HepG2 (cell line): Measurements from ENCODE around the gene TMEM184B. TPM values are rescaled to one million over a fixed set of nuclear protein-coding genes. Genes with fewer than 3 reads are reported as not detected.

ENCODE experiments used
- AGO2 ChIP-seq: fragments of 200-400 bp; formaldehyde crosslinking; optimal IDR thresholded peaks from 2 replicates; pipeline ENCODE3; 2017; ENCODE audit warnings: mild to moderate bottlenecking, low read depth, low read length, moderate library complexity
- AHR ChIP-seq: IDR thresholded peaks from 2 replicates; pipeline ENCODE4 v1.6.1; 2018; ENCODE audit warnings: missing genetic modification reagents, missing compliant biosample characterization
- BRD4 ChIP-seq: sonication (generic); formaldehyde crosslinking; IDR thresholded peaks from 2 replicates; pipeline ENCODE4 v1.4.0; 2020; ENCODE audit warnings: missing genetic modification reagents
- DRAP1 ChIP-seq: IDR thresholded peaks from 2 replicates; pipeline ENCODE4 v1.6.1; 2016; ENCODE audit warnings: missing genetic modification reagents, missing compliant biosample characterization
- E2F2 ChIP-seq: sonication (generic); formaldehyde crosslinking; IDR thresholded peaks from 2 replicates; pipeline ENCODE4 v1.4.0; 2020; ENCODE audit warnings: missing genetic modification reagents, borderline replicate concordance
- FOSL1 ChIP-seq: sonication (generic); formaldehyde crosslinking; IDR thresholded peaks from 2 replicates; pipeline ENCODE4 v1.9.0; 2021; ENCODE audit warnings: missing genetic modification reagents, borderline replicate concordance
- IRF9 ChIP-seq: sonication (generic); formaldehyde crosslinking; IDR thresholded peaks from 2 replicates; pipeline ENCODE4 v1.8.0; 2022; ENCODE audit warnings: missing genetic modification reagents, mild to moderate bottlenecking, borderline replicate concordance
- NCOA5 ChIP-seq: sonication (generic); formaldehyde crosslinking; IDR thresholded peaks from 2 replicates; pipeline ENCODE4 v1.4.0; 2020; ENCODE audit warnings: missing genetic modification reagents
- REST ChIP-seq, 2 experiments: IDR thresholded peaks; 2 replicates each; pipeline ENCODE4 v1.6.1; 2011 to 2012; ENCODE audit warnings: low read length in 2 of 2, borderline replicate concordance in 1 of 2, low read depth in 1 of 2, mild to moderate bottlenecking in 1 of 2, moderate library complexity in 1 of 2
- TAF1 ChIP-seq: sonication (generic); formaldehyde crosslinking; IDR thresholded peaks from 2 replicates; pipeline ENCODE4 v1.4.0; 2020; ENCODE audit warnings: missing genetic modification reagents
- THAP11 ChIP-seq: IDR thresholded peaks from 2 replicates; pipeline ENCODE4 v1.6.1; 2016; ENCODE audit warnings: missing biosample characterization, missing genetic modification reagents
- ZBTB3 ChIP-seq: sonication (generic); formaldehyde crosslinking; IDR thresholded peaks from 2 replicates; pipeline ENCODE4 v1.4.0; 2020; ENCODE audit warnings: low read depth, mild to moderate bottlenecking, moderate library complexity, missing genetic modification reagents, borderline replicate concordance
- ZBTB44 ChIP-seq: sonication (generic); formaldehyde crosslinking; IDR thresholded peaks from 2 replicates; pipeline ENCODE4 v1.4.0; 2020; ENCODE audit warnings: missing genetic modification reagents
- ZFP36L2 ChIP-seq: sonication (generic); formaldehyde crosslinking; IDR thresholded peaks from 2 replicates; pipeline ENCODE4 v1.4.0; 2020; ENCODE audit warnings: missing genetic modification reagents
- ZGPAT ChIP-seq: IDR thresholded peaks from 2 replicates; pipeline ENCODE4 v1.6.1; 2016; ENCODE audit warnings: mild to moderate bottlenecking
- polyA plus RNA-seq, 8 experiments: library from polyadenylated mRNA; depleted of rRNA in 3 of 8; stranded (reverse) in 7 of 8; unstranded in 1 of 8; fragments of >200 nt; fragmentation: Illumina TruSeq in 4 of 8; extraction: Trizol in 4 of 8; gene quantifications; 2 replicates each; pipeline versions ENCODE4 v1.2.1 to v1.2.3, GENCODE V29; 2011 to 2016; ENCODE audit warnings: low read depth in 4 of 8, missing spikeins in 1 of 8, mixed read lengths in 1 of 8; ENCODE audit not compliant: insufficient read depth in 1 of 8
- total RNA-seq, 5 experiments: library from RNA; depleted of rRNA; stranded (reverse); fragments of >200 nt; fragmentation: Illumina TruSeq; extraction: Trizol; gene quantifications; 2 replicates each; pipeline ENCODE4 v1.2.3, GENCODE V29; 2016; ENCODE audit warnings: low read depth in 1 of 5

TMEM184B gene
- total and polyA plus RNA-seq, 2 of the 13 experiments (the other 11 are each of a cell fraction or from before 2014, with no cell fraction given), result 15.9 to 16.0 TPM

- peak; percentile 10 for TF ChIP-seq AGO2
- peak; percentile 42; the same call in 1 of the 2 replicates for TF ChIP-seq BRD4
- TF ChIP-seq ZGPAT (CRISPR knock-in tag), result peak; percentile 71; the same call in 1 of the 2 replicates
- TF ChIP-seq ZBTB44 (CRISPR knock-in tag), result peak; percentile 68; the same call in 1 of the 2 replicates
- TF ChIP-seq THAP11 (CRISPR knock-in tag), result 0 out of 2 replicates have a peak, but pooled peaks have one; percentile 13
- peak; percentile 79 for TF ChIP-seq TAF1
- no peak for TF ChIP-seq NCOA5 (CRISPR knock-in tag)
- 0 out of 2 replicates have a peak, but pooled peaks have one; percentile 71 for TF ChIP-seq E2F2
- 0 out of 2 replicates have a peak, but pooled peaks have one; percentile 25 for TF ChIP-seq IRF9 (CRISPR knock-in tag)
- peak; percentile 89 for TF ChIP-seq DRAP1 (CRISPR knock-in tag)
- 0 out of 2 replicates have a peak, but pooled peaks have one; percentile 29 for TF ChIP-seq ZBTB3 (CRISPR knock-in tag)
- 0 out of 4 replicates have a peak, but pooled peaks of 1 of the 2 experiments have one; percentile 20 for TF ChIP-seq REST (IDR thresholded peaks at IDR 0.05; ENCODE audit: borderline replicate concordance in 1 of 2, low read depth in 1 of 2, low read length in 2 of 2)
- TF ChIP-seq ZFP36L2 (CRISPR knock-in tag), result no peak
- TF ChIP-seq AHR (CRISPR knock-in tag), result peak; percentile 79
- peak; percentile 53; the same call in 1 of the 2 replicates for TF ChIP-seq FOSL1 (CRISPR knock-in tag)
Measured at GRCh38 chr22:38201711-38202436, 70.9 kb downstream of the TMEM184B start, which contains the start of gene MAFF (continued).
